Measurements from ENCODE around the gene PRPSAP1. TPM values are rescaled to one million over a fixed set of nuclear protein-coding genes. Genes with fewer than 3 reads are reported as not detected.
A peak's percentile ranks its signal among the peaks of the same experiment; 100 is the strongest.

The PRPSAP1 gene
- total and polyA plus RNA-seq, 2 of the 8 experiments (the other 6 are each of a cell fraction or from before 2014, with no cell fraction given) = 32.0 to 54.2 TPM

GRCh38 chr17:76293106-76293505, 60.6 kb downstream of the PRPSAP1 start:
- H2BK12ac ChIP-seq (ENCODE audit: low read depth, low read length) = no peak overlapping the region
- no peak for TF ChIP-seq SP4 (IDR thresholded peaks at IDR 0.05; ENCODE audit: low read length)
- no peak for TF ChIP-seq HDAC6 (IDR thresholded peaks at IDR 0.05; ENCODE audit: low read depth, low read length)
- no peak for TF ChIP-seq EGR1 (IDR thresholded peaks at IDR 0.05; ENCODE audit: borderline replicate concordance, low read depth, low read length)
- TF ChIP-seq SUZ12 (IDR thresholded peaks at IDR 0.05; ENCODE audit: low read length) = no peak
- no peak for TF ChIP-seq TAF7 (optimal IDR thresholded peaks at IDR 0.05; ENCODE audit: borderline replicate concordance, low read depth, low read length)
- TF ChIP-seq TBP (IDR thresholded peaks at IDR 0.05; ENCODE audit: low read depth, low read length) = no peak
- no peak overlapping the region for H2AK5ac ChIP-seq (ENCODE audit: low read depth, low read length)
- H4K20me1 ChIP-seq (replicated peaks in 1 of 2; ENCODE audit: control insufficient read depth in 1 of 2, insufficient read depth in 2 of 2, low read length in 2 of 2) = peaks cover 0 to 5% of the 10 kb centered on the region in 2 experiments
- H3K4me3 ChIP-seq (ENCODE audit: extremely low read depth in 1 of 4, insufficient read depth in 2 of 4, low read depth in 3 of 4, low read length in 4 of 4) = no peak overlapping the region
- no peak overlapping the region for H3K18ac ChIP-seq (ENCODE audit: extremely low read depth, low read length)
- H3K79me1 ChIP-seq (ENCODE audit: low read depth, low read length) = no peaks in the 10 kb centered on the region
- H3K4me2 ChIP-seq (ENCODE audit: insufficient read depth in 1 of 2, low read depth in 2 of 2, low read length in 2 of 2) = no peak overlapping the region
- no peak overlapping the region for H2BK120ac ChIP-seq (replicated peaks; ENCODE audit: low read depth, low read length)
- no peaks in the 10 kb centered on the region for H3K23me2 ChIP-seq (ENCODE audit: low read depth, low read length)
- ChIA-PET POLR2A (ENCODE audit: partially characterized antibody) (no interaction called here), CTCF (ENCODE audit: partially characterized antibody) (interaction anchor here (0.5 to 7.7 kb wide), 4 partner anchors 12 to 299 kb away, joined by 3 to 76 read pairs (median 4); no protein-coding TSS in a partner anchor)
- WGBS, 2 experiments (ENCODE audit: extremely low coverage in 1 of 2, insufficient coverage in 1 of 2, insufficient read length in 1 of 2, insufficient replicate concordance in 2 of 2, low coverage in 1 of 2, low lambda C conversion rate in 2 of 2, missing lambda C conversion rate in 1 of 2) = 83% methylated on average over 7 of the region's 7 CpGs; no CpG with 5 or more reads in 1 of the 2 experiments
- H3K9me3 ChIP-seq (ENCODE audit: insufficient read depth in 2 of 2, low read depth in 1 of 2, low read length in 1 of 2) = no peaks in the 10 kb centered on the region
- no peak for FAIRE-seq
- no peak overlapping the region for H4K91ac ChIP-seq (replicated peaks; ENCODE audit: insufficient read length, low read length)
- H2BK15ac ChIP-seq (ENCODE audit: low read length) = no peak overlapping the region
- peak overlapping the region; percentile 68; the same call in 1 of the 2 replicates for H4K8ac ChIP-seq (ENCODE audit: extremely low read depth, insufficient read depth, low read length)
- H3K9ac ChIP-seq (replicated peaks in 1 of 4; ENCODE audit: extremely low read depth in 1 of 4, low read depth in 3 of 4, low read length in 3 of 4) = no peak overlapping the region
- H2BK5ac ChIP-seq (ENCODE audit: low read depth, low read length) = no peak overlapping the region
- no peak overlapping the region for H3K27ac ChIP-seq (ENCODE audit: low read depth, low read length)
- no peak overlapping the region for H2AFZ ChIP-seq (ENCODE audit: low read length)
- no peak overlapping the region for H2BK20ac ChIP-seq (ENCODE audit: low read length)
- H3K79me2 ChIP-seq (ENCODE audit: control insufficient read depth in 1 of 2, insufficient read depth in 2 of 2, low read length in 2 of 2) = no peaks in the 10 kb centered on the region
- H3K56ac ChIP-seq (replicated peaks; ENCODE audit: insufficient read length, low read depth, low read length) = no peak overlapping the region
- no peak overlapping the region for H3K23ac ChIP-seq (ENCODE audit: insufficient read length)
- no peak overlapping the region for H4K5ac ChIP-seq (ENCODE audit: insufficient read length, low read depth, low read length)
- no peaks in the 10 kb centered on the region for H3K27me3 ChIP-seq (replicated peaks in 1 of 4; ENCODE audit: control insufficient read depth in 3 of 4, extremely low read depth in 1 of 4, insufficient read depth in 3 of 4, low read length in 3 of 4)
- no peaks in the 10 kb centered on the region for H3K4me1 ChIP-seq (replicated peaks in 1 of 4; ENCODE audit: control insufficient read depth in 3 of 4, insufficient read depth in 4 of 4, low read length in 3 of 4)
- H3K14ac ChIP-seq (ENCODE audit: insufficient read length) = no peak overlapping the region
- H3K36me3 ChIP-seq (ENCODE audit: control insufficient read depth in 2 of 4, insufficient read depth in 4 of 4, low read length in 3 of 4) = peaks cover 0 to 4% (median 0%) of the 10 kb centered on the region in 4 experiments; a peak in 1 of 8 replicates
- no peak for DNase-seq (ENCODE audit: low read depth in 1 of 2, low spot score in 2 of 2)
- H3K4ac ChIP-seq (replicated peaks; ENCODE audit: insufficient read length, low read depth, low read length) = no peak overlapping the region
